ENCODE data around the gene VPS18.

VPS18 gene

DNA sequence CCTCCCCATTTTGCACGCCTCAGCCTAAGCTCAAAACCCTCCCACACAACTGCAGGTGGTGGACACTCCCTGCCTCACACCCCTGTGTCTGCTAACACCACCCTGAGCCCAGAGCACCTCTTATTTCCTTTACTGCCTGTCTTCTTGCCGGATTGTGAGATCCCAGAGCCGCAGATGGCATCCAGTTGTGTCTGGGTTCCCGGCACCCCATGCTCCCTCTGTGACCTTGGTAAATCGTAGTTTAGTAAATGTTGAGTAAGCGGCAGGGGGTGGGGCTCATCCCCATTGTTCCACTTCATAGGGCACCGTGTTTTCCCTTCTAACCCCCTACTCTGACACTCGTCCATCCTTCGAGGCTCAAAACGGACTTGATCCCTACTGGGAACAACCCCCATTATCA, 35.5 kb upstream of the VPS18 start:
- TF ChIP-seq GATA3 (IDR thresholded peaks at IDR 0.05; ENCODE audit: low read depth, low read length) (no peak), GATA2 (IDR thresholded peaks at IDR 0.05; ENCODE audit: low read depth, low read length) (no peak)

GRCh38 chr15:40859206-40859851, 34.9 kb upstream of the VPS18 start:
- TF ChIP-seq GATA3 (IDR thresholded peaks at IDR 0.05; ENCODE audit: low read depth, low read length): no peak
- TF ChIP-seq GATA2 (IDR thresholded peaks at IDR 0.05; ENCODE audit: low read depth, low read length): no peak

- no peak for TF ChIP-seq GATA3 (IDR thresholded peaks at IDR 0.05; ENCODE audit: low read depth, low read length)
- TF ChIP-seq GATA2 (IDR thresholded peaks at IDR 0.05; ENCODE audit: low read depth, low read length): no peak
These were observed 30.5 kb upstream of the VPS18 start for GRCh38 chr15:40863660-40864270.

GRCh38 chr15:40867199-40867598, 27.1 kb upstream of the VPS18 start:
- no peak for TF ChIP-seq GATA3 (IDR thresholded peaks at IDR 0.05; ENCODE audit: low read depth, low read length)
- no peak for TF ChIP-seq GATA2 (IDR thresholded peaks at IDR 0.05; ENCODE audit: low read depth, low read length)

DNA sequence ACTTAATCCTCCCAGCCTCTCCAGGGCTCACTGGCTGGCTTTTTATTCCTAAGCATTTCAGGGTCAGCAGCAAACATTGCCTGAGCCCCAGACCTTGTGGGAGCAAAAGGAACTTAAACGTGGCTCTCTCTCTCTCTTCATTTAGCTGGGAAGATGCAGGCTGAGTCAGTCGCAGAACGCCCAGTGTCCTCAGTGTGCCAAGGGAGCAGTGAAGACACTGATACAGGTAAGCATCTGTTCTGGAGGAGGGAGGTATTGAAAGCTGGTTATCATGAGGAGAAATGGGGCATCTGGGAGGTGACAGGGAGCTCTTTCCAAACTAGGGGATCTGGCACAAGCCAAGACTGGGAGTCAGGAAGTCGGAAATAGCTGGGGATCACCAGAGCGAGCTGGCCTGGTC, 24.6 kb upstream of the VPS18 start:
- no peak for TF ChIP-seq GATA2 (IDR thresholded peaks at IDR 0.05; ENCODE audit: low read depth, low read length)
- TF ChIP-seq GATA3 (IDR thresholded peaks at IDR 0.05; ENCODE audit: low read depth, low read length): no peak

- TF ChIP-seq GATA2 (IDR thresholded peaks at IDR 0.05; ENCODE audit: low read depth, low read length) (no peak), GATA3 (IDR thresholded peaks at IDR 0.05; ENCODE audit: low read depth, low read length) (no peak)
These were observed 23.5 kb upstream of the VPS18 start for GRCh38 chr15:40870716-40871115.

DNA sequence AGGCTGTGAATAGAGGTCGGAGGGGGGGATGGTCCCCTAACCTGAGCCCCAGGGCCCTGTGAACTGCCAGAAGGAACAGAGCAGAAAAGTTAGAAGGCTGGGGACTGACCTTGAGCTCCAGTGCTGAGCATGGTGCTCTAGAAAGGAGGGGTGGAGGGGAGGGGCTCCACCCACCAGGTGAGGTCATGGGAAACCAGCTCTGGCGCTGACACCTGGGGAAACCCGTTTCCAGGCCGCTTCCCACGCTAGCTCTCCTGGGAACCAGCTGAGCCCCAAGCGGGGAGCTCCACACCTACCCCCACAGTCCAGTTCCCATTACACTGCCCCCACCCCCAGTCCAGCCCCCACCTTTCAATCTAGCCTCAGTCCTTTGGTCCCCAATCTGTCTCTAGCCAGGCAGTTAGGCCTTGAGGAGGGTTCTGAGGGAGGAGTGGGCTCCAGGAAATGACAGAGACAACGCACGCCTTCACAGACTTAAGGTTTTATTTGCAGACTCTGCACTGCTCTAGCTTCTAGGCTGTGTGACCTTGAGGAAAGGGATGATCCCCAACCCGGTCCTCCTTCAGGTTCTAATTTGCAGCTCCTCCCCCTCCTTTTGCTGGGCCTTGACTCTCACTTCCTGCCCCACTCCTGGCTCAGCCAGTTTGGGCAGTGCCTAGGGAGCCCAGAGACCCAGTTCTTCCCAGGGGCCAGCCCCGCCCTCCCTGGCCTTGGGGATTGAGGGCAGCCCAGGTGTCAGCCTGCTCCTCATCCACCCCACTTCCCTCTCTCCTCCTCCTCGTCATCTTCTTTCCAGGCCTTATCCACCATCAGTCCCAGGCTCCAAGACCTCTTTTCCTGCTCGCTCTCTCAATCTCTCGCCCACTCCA, 22.3 kb upstream of the VPS18 start:
- TF ChIP-seq GATA2 (IDR thresholded peaks at IDR 0.05; ENCODE audit: low read depth, low read length): no peak
- no peak for TF ChIP-seq GATA3 (IDR thresholded peaks at IDR 0.05; ENCODE audit: low read depth, low read length)

DNA sequence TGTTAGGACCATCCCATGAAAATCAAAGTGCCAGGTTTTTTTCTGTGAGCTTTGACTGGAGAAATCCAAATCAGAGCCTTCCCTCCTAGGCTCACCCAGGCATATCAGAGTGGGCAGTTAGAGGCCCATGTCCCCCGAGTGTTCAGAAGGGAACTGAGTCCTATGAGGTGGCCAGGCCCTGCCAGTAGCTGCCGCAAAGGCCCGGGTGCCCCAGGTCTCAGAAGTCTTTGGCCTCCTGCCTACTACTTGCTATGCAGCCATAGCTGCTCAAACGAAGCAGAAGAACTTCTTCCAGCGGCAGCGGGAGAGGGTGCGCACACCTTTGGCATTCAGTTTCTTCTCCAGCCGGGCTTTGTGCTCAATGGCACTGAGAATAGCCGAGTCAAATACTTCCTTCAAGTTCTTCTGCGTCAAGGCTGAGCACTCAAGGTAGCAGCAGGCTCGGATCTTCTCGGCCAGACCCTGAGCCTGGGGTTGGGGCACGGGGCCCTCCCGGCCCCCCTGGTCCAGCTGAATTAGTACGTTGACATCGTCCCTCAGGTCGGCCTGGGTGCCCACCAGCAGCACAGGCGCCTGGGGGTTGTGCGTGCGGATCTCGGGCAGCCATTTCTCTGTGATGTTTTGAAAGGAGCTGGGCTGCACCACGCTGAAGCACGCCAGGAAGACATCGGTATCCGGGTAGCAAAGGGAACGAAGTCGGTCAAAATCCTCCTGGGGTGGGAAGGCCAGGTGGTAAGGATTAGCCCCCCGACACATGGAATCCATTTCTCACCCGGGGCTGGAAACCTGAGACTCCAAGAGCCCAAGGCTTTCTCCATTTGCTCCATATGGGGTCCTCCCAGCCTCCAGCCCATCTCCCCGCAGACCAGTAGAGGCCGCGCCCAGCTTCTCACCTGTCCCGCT, 21.2 kb upstream of the VPS18 start:
- TF ChIP-seq GATA2 (IDR thresholded peaks at IDR 0.05; ENCODE audit: low read depth, low read length): no peak
- TF ChIP-seq GATA3 (IDR thresholded peaks at IDR 0.05; ENCODE audit: low read depth, low read length): no peak

DNA sequence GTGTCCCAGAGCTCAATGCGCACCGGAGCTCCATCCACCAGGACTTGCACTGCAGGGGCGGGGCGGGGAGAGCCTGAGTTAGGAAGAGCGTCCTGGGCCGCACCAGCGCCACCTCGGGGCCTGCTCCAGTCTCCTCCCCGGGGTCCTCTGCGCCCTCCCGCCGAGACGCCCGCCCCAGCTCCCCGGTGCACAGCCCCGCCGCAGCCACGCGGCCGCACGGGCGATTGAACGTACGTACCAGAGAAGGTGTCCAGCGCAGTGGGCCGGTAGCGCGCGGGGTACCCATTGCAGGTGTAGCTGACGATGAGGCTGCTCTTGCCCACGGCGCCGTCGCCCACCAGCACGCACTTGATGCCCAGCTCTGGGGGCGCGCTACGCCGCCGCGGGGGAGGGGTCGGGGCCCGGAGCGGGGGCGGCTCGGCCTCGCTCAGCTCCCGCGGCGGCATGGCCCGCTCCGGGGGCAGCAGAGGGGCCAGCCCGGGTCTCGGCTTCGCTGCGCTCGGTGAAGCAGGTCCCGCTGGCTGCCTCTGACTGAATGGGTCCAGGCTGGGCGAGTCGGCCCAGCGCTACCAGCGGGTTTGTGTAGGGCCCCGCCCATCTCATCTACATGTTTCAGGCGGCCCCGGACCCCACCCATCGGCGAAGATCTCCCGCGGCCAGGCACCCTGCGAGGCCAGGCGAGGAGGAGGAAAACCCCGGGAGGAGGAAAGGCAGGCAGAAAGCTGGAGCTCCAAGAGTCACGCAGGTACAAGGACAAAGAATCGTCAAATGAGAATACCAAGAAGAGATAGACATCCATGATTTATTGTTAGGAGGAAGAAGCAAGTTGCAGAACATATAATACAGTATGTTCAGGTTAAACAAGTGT, 20.3 kb upstream of the VPS18 start, which contains the start of gene RHOV:
Gene RHOV (minus strand): TSS at position 541 of the 868 bp plus-strand sequence. CDS start 95 bp downstream, at position 446.
- TF ChIP-seq GATA3 (IDR thresholded peaks at IDR 0.05; ENCODE audit: low read depth, low read length): no peak
- TF ChIP-seq GATA2 (IDR thresholded peaks at IDR 0.05; ENCODE audit: low read depth, low read length): no peak

- TF ChIP-seq GATA3 (IDR thresholded peaks at IDR 0.05; ENCODE audit: low read depth, low read length): no peak
- no peak for TF ChIP-seq GATA2 (IDR thresholded peaks at IDR 0.05; ENCODE audit: low read depth, low read length)
These were observed 18.1 kb upstream of the VPS18 start for GRCh38 chr15:40875991-40876730.

DNA sequence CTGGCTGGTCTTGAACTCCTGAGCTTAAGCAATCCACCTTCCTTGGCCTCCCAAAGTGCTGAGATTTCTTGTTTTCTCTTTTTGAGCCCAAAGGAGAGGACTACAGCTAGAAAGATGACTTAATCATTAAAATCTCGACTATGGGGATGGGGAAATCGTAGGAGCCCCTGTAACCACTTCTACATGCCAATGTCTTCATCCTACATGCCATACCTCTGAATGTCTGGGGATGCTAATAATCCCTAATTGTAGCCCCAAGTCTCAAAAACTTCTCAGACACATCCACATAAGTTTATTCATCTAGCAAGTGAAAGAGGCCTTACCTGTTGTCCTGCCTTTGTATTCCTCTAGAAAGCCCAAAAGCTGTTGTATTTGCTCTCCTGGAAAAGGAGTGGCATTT, 16.6 kb upstream of the VPS18 start:
- TF ChIP-seq GATA3 (IDR thresholded peaks at IDR 0.05; ENCODE audit: low read depth, low read length) (no peak), GATA2 (IDR thresholded peaks at IDR 0.05; ENCODE audit: low read depth, low read length) (no peak)

GRCh38 chr15:40878785-40879184, 15.5 kb upstream of the VPS18 start:
- TF ChIP-seq GATA2 (IDR thresholded peaks at IDR 0.05; ENCODE audit: low read depth, low read length) (no peak), GATA3 (IDR thresholded peaks at IDR 0.05; ENCODE audit: low read depth, low read length) (no peak)

All from SH-SY5Y (cell line).